HL-60 (cell line): ENCODE measurements around the gene KLHL40.

ENCODE experiments used
- CTCF ChIP-seq: IDR thresholded peaks from one replicate; pipeline ENCODE4 v1.5.1; 2011; ENCODE audit warnings: low read length, control low read depth, inconsistent platforms; ENCODE audit not compliant: insufficient read depth
- POLR2AphosphoS5 ChIP-seq: IDR thresholded peaks from 2 replicates; pipeline ENCODE4 v1.6.1; 2012; ENCODE audit warnings: low read depth
- REST ChIP-seq: IDR thresholded peaks from 2 replicates; pipeline ENCODE4 v1.6.1; 2012; ENCODE audit warnings: low read depth; ENCODE audit not compliant: insufficient replicate concordance

- TF ChIP-seq CTCF (no peak), REST (no peak), POLR2AphosphoS5 (no peak)
Observed at GRCh38 chr3:42670670-42671069, 14.7 kb upstream of the KLHL40 start.
